ENCODE measurements around the gene RAB3D. TPM values are rescaled to one million over a fixed set of nuclear protein-coding genes. Genes with fewer than 3 reads are reported as not detected.

The RAB3D gene
- total and polyA plus RNA-seq, 2 of the 4 experiments (the other 2 are of a cell fraction) = 4.8 to 5.5 TPM

GRCh38 chr19:11291415-11291814, 48.0 kb downstream of the RAB3D start:
- Histone ChIP-seq H2BK15ac (ENCODE audit: low read depth, low read length) (no peak overlapping the region), H2AK9ac (replicated peaks; ENCODE audit: low read depth, low read length, poor library complexity) (no peak overlapping the region), H2BK20ac (ENCODE audit: low read depth, low read length) (no peak overlapping the region), H3K4me2 (ENCODE audit: low read depth, low read length) (no peak overlapping the region), H3K9ac (ENCODE audit: low read depth, low read length) (no peak overlapping the region), H3K27me3 (ENCODE audit: control insufficient read depth, insufficient read depth, low read length) (no peaks in the 10 kb centered on the region), H3K9me1 (ENCODE audit: insufficient read depth, low read length) (0 out of 2 replicates have a peak, but pooled peaks cover 3% of the 10 kb centered on the region), H3K36me3 (ENCODE audit: control insufficient read depth, insufficient read depth, low read length) (no peaks in the 10 kb centered on the region), H3K56ac (ENCODE audit: extremely low read depth, insufficient read depth, low read length) (no peak overlapping the region), H3K23ac (ENCODE audit: low read depth, low read length) (no peak overlapping the region), H2BK5ac (ENCODE audit: low read depth, low read length, poor library complexity, severe bottlenecking) (no peak overlapping the region), H3K18ac (ENCODE audit: low read depth, low read length) (no peak overlapping the region), H3K79me1 (ENCODE audit: low read depth in 1 of 2, low read length in 2 of 2) (no peaks in the 10 kb centered on the region), H3K4ac (ENCODE audit: low read depth, low read length) (no peak overlapping the region), H4K8ac (ENCODE audit: low read depth in 2 of 2, low read length in 2 of 2) (no peak overlapping the region), H3K4me1 (ENCODE audit: control insufficient read depth, insufficient read depth, low read length) (0 out of 2 replicates have a peak, but pooled peaks cover 1% of the 10 kb centered on the region), H3K4me3 (ENCODE audit: insufficient read depth, low read depth, low read length) (no peak overlapping the region), H4K5ac (ENCODE audit: low read depth, low read length) (no peak overlapping the region), H2BK120ac (ENCODE audit: low read depth, low read length) (no peak overlapping the region), H2AFZ (replicated peaks; ENCODE audit: low read length, poor library complexity) (no peak overlapping the region), H3K27ac (ENCODE audit: insufficient read depth, low read length) (no peak overlapping the region), H4K20me1 (ENCODE audit: insufficient read depth, low read length) (no peaks in the 10 kb centered on the region), H2AK5ac (ENCODE audit: low read depth, low read length) (no peak overlapping the region), H3K14ac (replicated peaks; ENCODE audit: low read depth, low read length) (no peak overlapping the region), H3K9me3 (ENCODE audit: control insufficient read depth, insufficient read depth, low read length) (no peaks in the 10 kb centered on the region), H4K91ac (ENCODE audit: insufficient read depth, low read depth, low read length) (no peak overlapping the region)
- 93% methylated on average over 2 of the region's 7 CpGs; no CpG with 5 or more reads in 1 of the 2 experiments for WGBS, 2 experiments (ENCODE audit: extremely low coverage in 2 of 2, insufficient read length in 1 of 2)
- TF ChIP-seq, protein P1, sequence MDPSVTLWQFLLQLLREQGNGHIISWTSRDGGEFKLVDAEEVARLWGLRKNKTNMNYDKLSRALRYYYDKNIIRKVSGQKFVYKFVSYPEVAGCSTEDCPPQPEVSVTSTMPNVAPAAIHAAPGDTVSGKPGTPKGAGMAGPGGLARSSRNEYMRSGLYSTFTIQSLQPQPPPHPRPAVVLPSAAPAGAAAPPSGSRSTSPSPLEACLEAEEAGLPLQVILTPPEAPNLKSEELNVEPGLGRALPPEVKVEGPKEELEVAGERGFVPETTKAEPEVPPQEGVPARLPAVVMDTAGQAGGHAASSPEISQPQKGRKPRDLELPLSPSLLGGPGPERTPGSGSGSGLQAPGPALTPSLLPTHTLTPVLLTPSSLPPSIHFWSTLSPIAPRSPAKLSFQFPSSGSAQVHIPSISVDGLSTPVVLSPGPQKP (IDR thresholded peaks at IDR 0.05; ENCODE audit: borderline replicate concordance, low read depth, low read length) = no peak
- no peak for TF ChIP-seq FOS (IDR thresholded peaks at IDR 0.05; ENCODE audit: low read depth, low read length)
- no peak for TF ChIP-seq MAZ (IDR thresholded peaks at IDR 0.05; ENCODE audit: borderline replicate concordance, low read depth, low read length)
- no peak for TF ChIP-seq MXI1 (IDR thresholded peaks at IDR 0.05; ENCODE audit: borderline replicate concordance, low read depth, low read length)
- no peak for TF ChIP-seq RFX5 (IDR thresholded peaks at IDR 0.05; ENCODE audit: low read depth, low read length)
- TF ChIP-seq POLR2A (IDR thresholded peaks at IDR 0.05; ENCODE audit: low read depth, low read length) = no peak
- no peak for TF ChIP-seq NFE2L2 (IDR thresholded peaks at IDR 0.05; ENCODE audit: low read depth, low read length)
- no peak for TF ChIP-seq CHD1 (IDR thresholded peaks at IDR 0.05; ENCODE audit: low read depth, low read length)
- TF ChIP-seq SMC3 (IDR thresholded peaks at IDR 0.05; ENCODE audit: low read depth, low read length) = no peak
- no peak for TF ChIP-seq USF2 (IDR thresholded peaks at IDR 0.05; ENCODE audit: low read depth, low read length)
- no peak for TF ChIP-seq RCOR1 (IDR thresholded peaks at IDR 0.05; ENCODE audit: insufficient replicate concordance, low read length)
- dilution Hi-C loops (cut with HindIII; ENCODE audit: low sequenced_read_pairs, unreplicated experiment) = no loop called here
- DNase-seq (no peak), ATAC-seq (ENCODE audit: low read depth) (no peak)
- BruUV-seq (replicated peaks) = no TSS peak
- intact Hi-C loops (cut with micrococcal nuclease) = loop anchor here (5.0 kb wide), 1 partner anchor 296 kb away; no protein-coding TSS in a partner anchor
- in situ Hi-C loops (cut with MboI; ENCODE audit: low sequenced_read_pairs) = loop anchor here (10.0 kb wide), 1 partner anchor 183 kb away; no protein-coding TSS in a partner anchor
- CTCF ChIA-PET = interaction anchor here (2.8 kb wide), 1 partner anchor 90 kb away, joined by 8 read pairs; no protein-coding TSS in a partner anchor
- POLR2A ChIA-PET (ENCODE audit: unreplicated experiment) = interaction anchor here (0.6 kb wide), 2 partner anchors 30 to 247 kb away, joined by 3 read pairs; partner anchors contain the start of gene CNN1
